Adrenal gland (tissue), 12 donors: ENCODE measurements around the gene MARCHF4. TPM values are rescaled to one million over a fixed set of nuclear protein-coding genes. Genes with fewer than 3 reads are reported as not detected.

ENCODE experiments used
- DNase-seq, 7 donors: peaks; one replicate each; pipeline ENCODE4 v3.0.0-alpha.2; 2019 to 2020
- H3K27ac ChIP-seq, 5 donors: fragments of 200-600 bp; sonication (generic) in 4 of 5; 1 replicate in 3 of 5; 2 replicates in 2 of 5; pipeline versions ENCODE4 v1.5.1 to v1.8.0; 2016 to 2020; ENCODE audit warnings: mild to moderate bottlenecking in 1 of 5
- H3K27me3 ChIP-seq: fragments of 200-600 bp; 2 replicates; pipeline ENCODE4 v1.8.0; 2021
- H3K36me3 ChIP-seq, 2 donors: fragments of 200-600 bp; replicated peaks in 1 of 2; 1 replicate in 1 of 2; 2 replicates in 1 of 2; pipeline versions ENCODE4 v1.5.1 to v1.8.0; 2018 to 2022
- H3K4me1 ChIP-seq, 2 donors: fragments of 200-600 bp; replicated peaks in 1 of 2; 1 replicate in 1 of 2; 2 replicates in 1 of 2; pipeline versions ENCODE4 v1.5.1 to v1.8.0; 2018 to 2021
- H3K4me3 ChIP-seq, 4 donors: fragments of 200-600 bp; sonication (generic) in 3 of 4; one replicate each; pipeline ENCODE4 v1.5.1; 2016 to 2018
- H3K9me3 ChIP-seq, 3 donors: fragments of 200-600 bp; sonication (generic) in 1 of 3; replicated peaks in 1 of 3; 1 replicate in 2 of 3; 2 replicates in 1 of 3; pipeline versions ENCODE4 v1.5.1 to v1.8.0; 2016 to 2021
- CTCF ChIP-seq, 6 experiments: fragments of 450-650 bp in 4 of 6; fragments of 200-600 bp in 2 of 6; sonication (generic) in 1 of 6; IDR thresholded peaks; 1 replicate in 5 of 6; 2 replicates in 1 of 6; pipeline versions ENCODE4 v1.5.1 to v1.8.0; 2016 to 2021; ENCODE audit warnings: antibody characterized with exemption in 6 of 6, mild to moderate bottlenecking in 2 of 6, moderate library complexity in 1 of 6
- POLR2A ChIP-seq, 2 donors: fragments of 450-650 bp; IDR thresholded peaks; one replicate each; pipeline ENCODE4 v1.6.1; 2017; ENCODE audit warnings: antibody characterized with exemption in 2 of 2, mild to moderate bottlenecking in 2 of 2, moderate library complexity in 1 of 2
- WGBS, 4 donors: extraction: QIAGEN DNeasy Blood & Tissue Kit in 2 of 4; methylation state at CpG; one replicate each; pipeline versions ENCODE4 v1.1.5 to v1.1.7; 2013 to 2017; 5-methylcytosine and 5-hydroxymethylcytosine counted together
- intact Hi-C, 2 donors: fragments of 100-400 bp; cut with DNase I; formaldehyde crosslinking; loops; one replicate each; pipeline versions ENCODE4 v1.14.1 to v1.15.0; 2022 to 2023
- polyA plus RNA-seq, 3 donors: library from polyadenylated mRNA; stranded (reverse); fragments of 200-250 nt in 2 of 3; fragments of 350-450 nt in 1 of 3; fragmentation: Illumina TruSeq in 1 of 3; extraction: RNeasy Lipid Tissue Mini Kit (QIAGEN cat#74804) in 1 of 3; gene quantifications; one replicate each; pipeline ENCODE4 v1.2.3, GENCODE V29; 2013 to 2014
- total RNA-seq, 9 donors: library from RNA; depleted of rRNA in 4 of 9; stranded (reverse); fragments of >200 nt in 4 of 9; fragments of 120-200 nt in 1 of 9; fragmentation: NEBNext Ultra II Directional in 1 of 9; extraction: Animal tissue kit (Norgen Biotek cat#: 25700) in 1 of 9; gene quantifications; one replicate each; pipeline versions ENCODE4 v1.1.0 to v1.2.4, GENCODE V29; 2013 to 2023
- donor health status: healthy with polysubstance abuse.
- donor health status: Bipolar disorder and iron deficiency.
- donor health status: DM: yes; HTN: yes; CAD: no.
- donor health status: DM: no; HTN: no; CAD: no.
- donor health status: DM: no; HTN: no; CAD: no.
- donor health status: DM: yes; HTN: yes; CAD: no.

MARCHF4 gene
- total and polyA plus RNA-seq, 12 donors, result 0.13 to 1.8 (median 0.96) TPM; not detected in 5

- 67 to 80% (median 73%) methylated on average over 3 of the region's 3 CpGs for WGBS, 4 donors
- Histone ChIP-seq H3K36me3 (no peaks in the 10 kb centered on the region), H3K27me3 (no peaks in the 10 kb centered on the region), H3K27ac (no peak overlapping the region), H3K4me1 (no peaks in the 10 kb centered on the region), H3K4me3 (no peak overlapping the region), H3K9me3 (no peaks in the 10 kb centered on the region)
- intact Hi-C loops, result loop anchor here (10.0 kb wide), 2 partner anchors 262 to 292 kb away; no protein-coding TSS in a partner anchor
- no peak for DNase-seq
- TF ChIP-seq POLR2A (IDR thresholded peaks at IDR 0.05) (no peak), CTCF (IDR thresholded peaks at IDR 0.05) (no peak)
Observed at GRCh38 chr2:216406826-216407225, 34.5 kb upstream of the MARCHF4 start.

- 78 to 88% (median 83%) methylated on average over 7 of the region's 7 CpGs for WGBS, 4 donors
- TF ChIP-seq CTCF (IDR thresholded peaks at IDR 0.05) (no peak), POLR2A (IDR thresholded peaks at IDR 0.05) (no peak)
- H3K27me3 ChIP-seq, result no peaks in the 10 kb centered on the region
- H3K4me3 ChIP-seq, result no peak overlapping the region
- H3K27ac ChIP-seq, result no peak overlapping the region
- DNase-seq, result no peak
- no peaks in the 10 kb centered on the region for H3K9me3 ChIP-seq
- no peaks in the 10 kb centered on the region for H3K36me3 ChIP-seq
- intact Hi-C loops, result loop anchor here (10.0 kb wide), 2 partner anchors 261 to 291 kb away; no protein-coding TSS in a partner anchor
- no peaks in the 10 kb centered on the region for H3K4me1 ChIP-seq
Observed at GRCh38 chr2:216405588-216405987, 33.3 kb upstream of the MARCHF4 start.

- H3K4me1 ChIP-seq, result no peaks in the 10 kb centered on the region
- no peaks in the 10 kb centered on the region for H3K9me3 ChIP-seq
- intact Hi-C loops, result loop anchor here (10.0 kb wide), 2 partner anchors 259 to 289 kb away; no protein-coding TSS in a partner anchor
- peak in 6 of 7 donors; percentile 35 to 77 (median 52) for DNase-seq
- no peaks in the 10 kb centered on the region for H3K27me3 ChIP-seq
- H3K4me3 ChIP-seq, result no peak overlapping the region
- WGBS, 4 donors, result 59 to 66% (median 64%) methylated on average over 5 of the region's 5 CpGs
- H3K27ac ChIP-seq, result no peak overlapping the region
- no peaks in the 10 kb centered on the region for H3K36me3 ChIP-seq
- TF ChIP-seq CTCF (IDR thresholded peaks at IDR 0.05) (peak; percentile 60 to 87 (median 84)), POLR2A (IDR thresholded peaks at IDR 0.05) (no peak)
Observed at GRCh38 chr2:216404010-216404618, 31.8 kb upstream of the MARCHF4 start.

GRCh38 chr2:216402751-216403150 lies 30.5 kb upstream of the MARCHF4 start:
- Histone ChIP-seq H3K27ac (no peak overlapping the region), H3K4me3 (no peak overlapping the region), H3K36me3 (no peaks in the 10 kb centered on the region), H3K4me1 (no peaks in the 10 kb centered on the region), H3K27me3 (no peaks in the 10 kb centered on the region), H3K9me3 (no peaks in the 10 kb centered on the region)
- intact Hi-C loops, result loop anchor here (10.0 kb wide), 2 partner anchors 258 to 288 kb away; no protein-coding TSS in a partner anchor
- TF ChIP-seq CTCF (IDR thresholded peaks at IDR 0.05), result no peak
- no peak for TF ChIP-seq POLR2A (IDR thresholded peaks at IDR 0.05)
- 80 to 84% (median 82%) methylated on average over 6 of the region's 6 CpGs for WGBS, 4 donors
- no peak for DNase-seq
